Metanephros (tissue), 2 donors: ENCODE results near the gene IL17A. TPM values are rescaled to one million over a fixed set of nuclear protein-coding genes. Genes with fewer than 3 reads are reported as not detected.

Experiments used
- small RNA-seq: library from RNA; depleted of rRNA; stranded (forward); fragments of <200 nt; gene quantifications from one replicate; pipeline ENCODE3, GENCODE V24; 2014; ENCODE audit warnings: low replicate concordance
- total RNA-seq: library from RNA; depleted of rRNA; stranded (reverse); fragments of >200 nt; gene quantifications from one replicate; pipeline ENCODE4 v1.2.3, GENCODE V29; 2014

The IL17A gene
- not detected for total RNA-seq

GRCh38 chr6:52186075-52186474 is at the start of gene IL17A:
TSS of gene IL17A (plus strand) at chr6:52186375. CDS start at chr6:52186432, 57 bp downstream.

Small RNA genes lying within 50 kb of the gene (small RNA-seq; reads per million reads assigned to genes)
- not detected for gene MIR133B
- 0.07 reads per million for gene MIR206

Other genes with a start within 250 kb of the IL17A start
- 66.2 TPM for gene PKHD1, start 98.8 kb upstream of the IL17A start, total RNA-seq
- gene IL17F, start 58.1 kb downstream of the IL17A start, total RNA-seq, result not detected
- gene MCM3, start 98.4 kb downstream of the IL17A start, total RNA-seq, result 71.1 TPM
- 18.3 TPM for gene PAQR8, start 175.8 kb downstream of the IL17A start, total RNA-seq
- 36.4 TPM for gene EFHC1, start 234.0 kb downstream of the IL17A start, total RNA-seq